Liver (tissue), 9 donors: Measurements from ENCODE around the gene FKBP1A. TPM values are rescaled to one million over a fixed set of nuclear protein-coding genes. Genes with fewer than 3 reads are reported as not detected.
"Not testable (repeated sequence)": the region's sequence is repeated elsewhere in the genome, so short reads cannot be mapped to it uniquely, and the experiment has no call there.

Experiments used
- DNase-seq: peaks from one replicate; pipeline ENCODE4 v3.0.0-alpha.2; 2017; ENCODE audit warnings: low spot score
- H3K27ac ChIP-seq, 2 donors: one replicate each; pipeline ENCODE4 v1.7.0; 2013; ENCODE audit warnings: inconsistent platforms in 2 of 2, low read length in 2 of 2, control low read depth in 1 of 2, low read depth in 1 of 2, mild to moderate bottlenecking in 1 of 2
- H3K27me3 ChIP-seq, 4 donors: one replicate each; pipeline versions ENCODE4 v1.6.1 to v1.7.0; 2013; ENCODE audit warnings: low read length in 3 of 4, inconsistent platforms in 1 of 4, mild to moderate bottlenecking in 1 of 4, moderate library complexity in 1 of 4; ENCODE audit not compliant: control insufficient read depth in 4 of 4, insufficient read depth in 4 of 4
- H3K36me3 ChIP-seq, 4 donors: one replicate each; pipeline versions ENCODE4 v1.6.1 to v1.7.0; 2013; ENCODE audit warnings: low read length in 3 of 4, mild to moderate bottlenecking in 3 of 4, low read depth in 1 of 4, moderate library complexity in 1 of 4; ENCODE audit not compliant: control insufficient read depth in 4 of 4, insufficient read depth in 3 of 4
- H3K4me1 ChIP-seq, 4 donors: one replicate each; pipeline versions ENCODE4 v1.6.1 to v1.7.0; 2013; ENCODE audit warnings: low read length in 3 of 4, mild to moderate bottlenecking in 3 of 4, moderate library complexity in 1 of 4; ENCODE audit not compliant: control insufficient read depth in 4 of 4, insufficient read depth in 4 of 4
- H3K4me3 ChIP-seq, 3 donors: one replicate each; pipeline versions ENCODE4 v1.6.1 to v1.7.0; 2013; ENCODE audit warnings: low read length in 3 of 3, control low read depth in 1 of 3, low read depth in 1 of 3, mild to moderate bottlenecking in 1 of 3
- H3K9ac ChIP-seq, 2 donors: one replicate each; pipeline ENCODE4 v1.7.0; 2013; ENCODE audit warnings: low read length in 2 of 2, mild to moderate bottlenecking in 2 of 2, moderate library complexity in 2 of 2, control low read depth in 1 of 2, low read depth in 1 of 2
- H3K9me3 ChIP-seq, 4 donors: one replicate each; pipeline versions ENCODE4 v1.6.1 to v1.7.0; 2013; ENCODE audit warnings: low read length in 3 of 4; ENCODE audit not compliant: control insufficient read depth in 4 of 4
- EGR1 ChIP-seq, 2 donors: IDR thresholded peaks; 2 replicates each; pipeline ENCODE4 v1.6.1; 2016 to 2018; ENCODE audit warnings: antibody characterized with exemption in 2 of 2, low read depth in 2 of 2
- FOXA2 ChIP-seq: IDR thresholded peaks from 2 replicates; pipeline ENCODE4 v1.6.1; 2016; ENCODE audit warnings: antibody characterized with exemption
- GABPA ChIP-seq, 2 donors: IDR thresholded peaks in 1 of 2; conservative IDR thresholded peaks in 1 of 2; 2 replicates each; pipeline ENCODE4 v1.6.1; 2016; ENCODE audit warnings: antibody characterized with exemption in 2 of 2, mild to moderate bottlenecking in 1 of 2, moderate library complexity in 1 of 2
- HNF4A ChIP-seq, 2 donors: conservative IDR thresholded peaks; 2 replicates each; pipeline ENCODE4 v1.6.1; 2016; ENCODE audit warnings: antibody characterized with exemption in 2 of 2, mild to moderate bottlenecking in 2 of 2
- JUND ChIP-seq, 2 donors: IDR thresholded peaks; 2 replicates each; pipeline ENCODE4 v1.6.1; 2016; ENCODE audit warnings: antibody characterized with exemption in 2 of 2
- MAX ChIP-seq: IDR thresholded peaks from 2 replicates; pipeline ENCODE4 v1.6.1; 2016; ENCODE audit warnings: antibody characterized with exemption
- RAD21 ChIP-seq, 2 donors: IDR thresholded peaks; 2 replicates each; pipeline ENCODE4 v1.6.1; 2016; ENCODE audit warnings: antibody characterized with exemption in 2 of 2, mild to moderate bottlenecking in 2 of 2
- RXRA ChIP-seq, 2 donors: IDR thresholded peaks; 2 replicates each; pipeline ENCODE4 v1.6.1; 2017 to 2018; ENCODE audit warnings: antibody characterized with exemption in 2 of 2, mild to moderate bottlenecking in 1 of 2
- SP1 ChIP-seq: IDR thresholded peaks from 2 replicates; pipeline ENCODE4 v1.6.1; 2018; ENCODE audit warnings: antibody characterized with exemption, mild to moderate bottlenecking
- TAF1 ChIP-seq: conservative IDR thresholded peaks from 2 replicates; pipeline ENCODE4 v1.6.1; 2016; ENCODE audit warnings: antibody characterized with exemption, mild to moderate bottlenecking
- YY1 ChIP-seq: IDR thresholded peaks from 2 replicates; pipeline ENCODE4 v1.6.1; 2016; ENCODE audit warnings: antibody characterized with exemption, mild to moderate bottlenecking
- ZBTB33 ChIP-seq: IDR thresholded peaks from 2 replicates; pipeline ENCODE4 v1.6.1; 2016; ENCODE audit warnings: antibody characterized with exemption
- WGBS: extraction: QIAGEN DNeasy Blood & Tissue Kit; methylation state at CpG from one replicate; pipeline ENCODE4 v1.1.7; 2013; 5-methylcytosine and 5-hydroxymethylcytosine counted together
- polyA plus RNA-seq, 2 donors: library from polyadenylated mRNA; stranded (reverse) in 1 of 2; unstranded in 1 of 2; fragments of 200-250 nt in 1 of 2; fragments of >200 nt in 1 of 2; fragmentation: Nextera tagmentation in 1 of 2; extraction: Ambion mirVana in 1 of 2; gene quantifications; one replicate each; pipeline versions ENCODE4 v1.2.1 to v1.2.3, GENCODE V29; 2013 to 2015
- total RNA-seq, 2 donors: library from RNA; depleted of rRNA; stranded (reverse); fragments of >200 nt; gene quantifications; one replicate each; pipeline ENCODE4 v1.2.3, GENCODE V29; 2014
- TF ChIP-seq, protein P1 (sequence below): IDR thresholded peaks from 2 replicates; pipeline ENCODE4 v1.6.1; 2016; ENCODE audit warnings: antibody characterized with exemption
- TF ChIP-seq, protein P2 (sequence below): IDR thresholded peaks from 2 replicates; pipeline ENCODE4 v1.6.1; 2016; ENCODE audit warnings: antibody characterized with exemption, mild to moderate bottlenecking
- donor health status: healthy.
- donor health status: healthy.
- donor health status: healthy.
- donor health status: healthy.
- donor health status: healthy.

FKBP1A gene
- total and polyA plus RNA-seq, 4 donors: 49.3 to 114 (median 76.9) TPM

GRCh38 chr20:1401451-1401907 is 8.6 kb upstream of the FKBP1A start (continued):
- TF ChIP-seq TAF1: peak; percentile 79
- peak in 1 of 2 donors; percentile 64 for TF ChIP-seq GABPA (IDR thresholded peaks at IDR 0.05 in 1 of 2, conservative IDR thresholded peaks at IDR 0.05 in 1 of 2)

- H3K27ac ChIP-seq: peak overlapping the region; percentile 88 to 95
- not testable (repeated sequence) for H3K9me3 ChIP-seq, H3K27me3 ChIP-seq, DNase-seq, H3K9ac ChIP-seq, H3K4me3 ChIP-seq, H3K36me3 ChIP-seq
- TF ChIP-seq SP1 (peak; percentile 82), TAF1 (peak; percentile 55), ZBTB33 (peak; percentile 36), MAX (peak; percentile 49), YY1 (peak; percentile 58), FOXA2 (peak; percentile 45), GABPA (IDR thresholded peaks at IDR 0.05 in 1 of 2, conservative IDR thresholded peaks at IDR 0.05 in 1 of 2) (peak in 1 of 2 donors; percentile 56), JUND (IDR thresholded peaks at IDR 0.05) (peak in 1 of 2 donors; percentile 77), RAD21 (IDR thresholded peaks at IDR 0.05) (peak; percentile 24 to 32), RXRA (IDR thresholded peaks at IDR 0.05) (peak; percentile 75 to 81), HNF4A (conservative IDR thresholded peaks at IDR 0.05) (peak; percentile 78 to 84), EGR1 (IDR thresholded peaks at IDR 0.05; ENCODE audit: low read depth in 2 of 2) (peak in 1 of 2 donors; percentile 12)
- TF ChIP-seq, protein P1, sequence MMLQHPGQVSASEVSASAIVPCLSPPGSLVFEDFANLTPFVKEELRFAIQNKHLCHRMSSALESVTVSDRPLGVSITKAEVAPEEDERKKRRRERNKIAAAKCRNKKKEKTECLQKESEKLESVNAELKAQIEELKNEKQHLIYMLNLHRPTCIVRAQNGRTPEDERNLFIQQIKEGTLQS: peak; percentile 68
- TF ChIP-seq, protein P2, sequence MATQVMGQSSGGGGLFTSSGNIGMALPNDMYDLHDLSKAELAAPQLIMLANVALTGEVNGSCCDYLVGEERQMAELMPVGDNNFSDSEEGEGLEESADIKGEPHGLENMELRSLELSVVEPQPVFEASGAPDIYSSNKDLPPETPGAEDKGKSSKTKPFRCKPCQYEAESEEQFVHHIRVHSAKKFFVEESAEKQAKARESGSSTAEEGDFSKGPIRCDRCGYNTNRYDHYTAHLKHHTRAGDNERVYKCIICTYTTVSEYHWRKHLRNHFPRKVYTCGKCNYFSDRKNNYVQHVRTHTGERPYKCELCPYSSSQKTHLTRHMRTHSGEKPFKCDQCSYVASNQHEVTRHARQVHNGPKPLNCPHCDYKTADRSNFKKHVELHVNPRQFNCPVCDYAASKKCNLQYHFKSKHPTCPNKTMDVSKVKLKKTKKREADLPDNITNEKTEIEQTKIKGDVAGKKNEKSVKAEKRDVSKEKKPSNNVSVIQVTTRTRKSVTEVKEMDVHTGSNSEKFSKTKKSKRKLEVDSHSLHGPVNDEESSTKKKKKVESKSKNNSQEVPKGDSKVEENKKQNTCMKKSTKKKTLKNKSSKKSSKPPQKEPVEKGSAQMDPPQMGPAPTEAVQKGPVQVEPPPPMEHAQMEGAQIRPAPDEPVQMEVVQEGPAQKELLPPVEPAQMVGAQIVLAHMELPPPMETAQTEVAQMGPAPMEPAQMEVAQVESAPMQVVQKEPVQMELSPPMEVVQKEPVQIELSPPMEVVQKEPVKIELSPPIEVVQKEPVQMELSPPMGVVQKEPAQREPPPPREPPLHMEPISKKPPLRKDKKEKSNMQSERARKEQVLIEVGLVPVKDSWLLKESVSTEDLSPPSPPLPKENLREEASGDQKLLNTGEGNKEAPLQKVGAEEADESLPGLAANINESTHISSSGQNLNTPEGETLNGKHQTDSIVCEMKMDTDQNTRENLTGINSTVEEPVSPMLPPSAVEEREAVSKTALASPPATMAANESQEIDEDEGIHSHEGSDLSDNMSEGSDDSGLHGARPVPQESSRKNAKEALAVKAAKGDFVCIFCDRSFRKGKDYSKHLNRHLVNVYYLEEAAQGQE: peak; percentile 41
- peaks cover 6 to 27% (median 16%) of the 10 kb centered on the region in 4 donors for H3K4me1 ChIP-seq
- WGBS: 49% methylated on average over 8 of the region's 8 CpGs
These were observed 7.0 kb upstream of the FKBP1A start for GRCh38 chr20:1399678-1400366.

- WGBS: 68% methylated on average over 7 of the region's 7 CpGs
These were observed 5.3 kb upstream of the FKBP1A start for GRCh38 chr20:1398185-1398584.

More at GRCh38 chr20:1398185-1398584, 5.3 kb upstream of the FKBP1A start:
- not testable (repeated sequence) for H3K9ac ChIP-seq, H3K9me3 ChIP-seq, H3K27me3 ChIP-seq, H3K4me3 ChIP-seq, H3K27ac ChIP-seq, DNase-seq, H3K36me3 ChIP-seq
- H3K4me1 ChIP-seq: peaks cover 6 to 33% (median 21%) of the 10 kb centered on the region in 4 donors
